Measurements from ENCODE around the gene NKX1-2.

NKX1-2 gene

GRCh38 chr10:124419635-124420034 lies 30.2 kb downstream of the NKX1-2 start:
- TF ChIP-seq ZFX (IDR thresholded peaks at IDR 0.05) (no peak), CTCF (conservative IDR thresholded peaks at IDR 0.05) (no peak)
- H3K27ac ChIP-seq = no peak overlapping the region

- peak within 1 kb of the TSS; percentile 42 for H3K27ac ChIP-seq
- TF ChIP-seq CTCF (conservative IDR thresholded peaks at IDR 0.05) = no peak; the same call in 1 of the 2 replicates
- no peak; the same call in 1 of the 2 replicates for TF ChIP-seq ZFX (IDR thresholded peaks at IDR 0.05)
These were observed 30.9 kb downstream of the NKX1-2 start, which contains the start of gene OAT for GRCh38 chr10:124418726-124419501. TSS of gene OAT (minus strand) at chr10:124418923. CDS start at chr10:124412171, 6,752 bp downstream.

GRCh38 chr10:124417895-124418725 lies 31.7 kb downstream of the NKX1-2 start:
- peak overlapping the region; percentile 42 for H3K27ac ChIP-seq
- peak; percentile 57; the same call in 1 of the 2 replicates for TF ChIP-seq ZFX (IDR thresholded peaks at IDR 0.05)
- TF ChIP-seq CTCF (conservative IDR thresholded peaks at IDR 0.05) = no peak

- TF ChIP-seq CTCF (conservative IDR thresholded peaks at IDR 0.05) (no peak), ZFX (IDR thresholded peaks at IDR 0.05) (no peak)
- H3K27ac ChIP-seq = no peak overlapping the region
These were observed 33.1 kb downstream of the NKX1-2 start for GRCh38 chr10:124416733-124417132.

GRCh38 chr10:124415210-124415609 lies 34.6 kb downstream of the NKX1-2 start:
- no peak overlapping the region for H3K27ac ChIP-seq
- TF ChIP-seq ZFX (IDR thresholded peaks at IDR 0.05) (no peak), CTCF (conservative IDR thresholded peaks at IDR 0.05) (no peak)

- H3K27ac ChIP-seq = no peak overlapping the region
- TF ChIP-seq ZFX (IDR thresholded peaks at IDR 0.05) (no peak), CTCF (conservative IDR thresholded peaks at IDR 0.05) (no peak)
These were observed 35.8 kb downstream of the NKX1-2 start for GRCh38 chr10:124414076-124414475.

GRCh38 chr10:124409696-124410095 lies 40.1 kb downstream of the NKX1-2 start:
- no peak overlapping the region for H3K27ac ChIP-seq
- no peak for TF ChIP-seq ZFX (IDR thresholded peaks at IDR 0.05)
- no peak for TF ChIP-seq CTCF (conservative IDR thresholded peaks at IDR 0.05)

Measured in C4-2B (cell line).